DND-41 (cell line): Measurements from ENCODE around the gene SORBS1.

Source experiments
- ATAC-seq: fragments of 200-7000 bp; cut with Tn5 transposase; 3 replicates; pipeline ENCODE4 v1.9.1; 2021; ENCODE audit warnings: low read depth; ENCODE audit not compliant: insufficient read depth
- DNase-seq: peaks from one replicate; pipeline ENCODE4 v3.0.0-alpha.2; 2020
- H2AFZ ChIP-seq: 2 replicates; pipeline ENCODE4 v1.6.0; 2012; ENCODE audit warnings: low read depth, low read length
- H3K27ac ChIP-seq: 2 replicates; pipeline ENCODE4 v1.5.1; 2012; ENCODE audit warnings: low read length, inconsistent platforms
- H3K27me3 ChIP-seq: fragments of 200-600 bp; sonication (generic); 2 replicates; pipeline ENCODE4 v1.6.0; 2012; ENCODE audit warnings: low read length, mild to moderate bottlenecking, inconsistent platforms; ENCODE audit not compliant: insufficient read depth, poor library complexity
- H3K36me3 ChIP-seq: 2 replicates; pipeline ENCODE4 v1.5.1; 2012; ENCODE audit warnings: low read length, inconsistent platforms; ENCODE audit not compliant: insufficient read depth
- H3K4me1 ChIP-seq: 2 replicates; pipeline ENCODE4 v1.5.1; 2012; ENCODE audit warnings: mild to moderate bottlenecking, low read length; ENCODE audit not compliant: insufficient read depth
- H3K4me2 ChIP-seq: 2 replicates; pipeline ENCODE4 v1.6.0; 2012; ENCODE audit warnings: mild to moderate bottlenecking, moderate library complexity, low read length, inconsistent platforms; ENCODE audit not compliant: insufficient read depth
- H3K4me3 ChIP-seq, 2 experiments: fragments of 200-600 bp in 1 of 2; shearing (Covaris generic) in 1 of 2; 2 replicates each; pipeline ENCODE4 v1.5.1; 2012 to 2016; ENCODE audit warnings: inconsistent platforms in 2 of 2, low read length in 2 of 2, mild to moderate bottlenecking in 2 of 2, low read depth in 1 of 2, moderate library complexity in 1 of 2
- H3K79me2 ChIP-seq: 2 replicates; pipeline ENCODE4 v1.6.0; 2012; ENCODE audit warnings: low read length, inconsistent platforms; ENCODE audit not compliant: insufficient read depth
- H3K9ac ChIP-seq: 2 replicates; pipeline ENCODE4 v1.6.0; 2012; ENCODE audit warnings: low read depth, mild to moderate bottlenecking, inconsistent platforms, low read length, moderate library complexity
- H3K9me3 ChIP-seq: 2 replicates; pipeline ENCODE4 v1.5.1; 2012; ENCODE audit warnings: low read length, moderate library complexity, mild to moderate bottlenecking, inconsistent platforms; ENCODE audit not compliant: insufficient read depth, severe bottlenecking
- H4K20me1 ChIP-seq: 2 replicates; pipeline ENCODE4 v1.6.0; 2012; ENCODE audit warnings: low read length; ENCODE audit not compliant: insufficient read depth
- CTCF ChIP-seq: IDR thresholded peaks from 2 replicates; pipeline ENCODE4 v1.5.1; 2012; ENCODE audit warnings: borderline replicate concordance, low read length, moderate library complexity, mild to moderate bottlenecking; ENCODE audit not compliant: poor library complexity, severe bottlenecking; ENCODE audit errors: extremely low read depth
- EZH2 ChIP-seq: IDR thresholded peaks from 3 replicates; pipeline ENCODE4 v1.6.1; 2012; ENCODE audit warnings: borderline replicate concordance, low read depth, mild to moderate bottlenecking, moderate library complexity, low read length, inconsistent platforms; ENCODE audit not compliant: severe bottlenecking

Gene SORBS1

DNA sequence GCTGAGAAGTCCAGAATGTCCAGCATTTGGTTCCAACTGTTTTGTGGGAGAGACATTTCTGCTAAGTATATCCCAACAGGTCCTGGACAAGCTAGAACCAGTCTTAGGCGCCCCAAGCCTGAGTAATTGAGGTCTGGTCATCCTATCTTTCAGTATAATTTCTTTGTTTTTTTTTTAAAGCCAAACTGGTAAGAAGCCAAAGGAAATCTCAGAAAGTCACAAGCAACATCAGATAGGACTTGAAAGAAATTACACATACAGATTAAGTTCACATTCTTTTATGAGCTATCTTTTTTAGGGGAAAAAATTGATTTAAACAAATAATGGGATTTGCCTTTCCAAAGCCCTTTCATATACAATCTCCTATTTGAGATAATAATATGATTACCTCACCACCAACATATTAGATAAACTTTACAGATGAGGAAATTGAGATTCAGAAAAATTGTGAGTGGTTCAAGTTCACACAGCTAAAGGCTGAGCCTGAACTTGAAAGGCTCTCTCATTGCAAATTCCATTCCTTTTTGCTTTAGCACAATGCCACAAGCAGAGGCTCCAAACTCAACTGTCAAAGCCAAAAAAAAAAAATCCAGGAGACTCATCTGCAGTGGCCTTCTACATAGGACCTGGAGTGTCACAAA is 285.3 kb downstream of the SORBS1 start:
- H2AFZ ChIP-seq = no peak overlapping the region
- H3K4me2 ChIP-seq = no peak overlapping the region
- H3K4me1 ChIP-seq = no peaks in the 10 kb centered on the region
- no peak overlapping the region for H3K9ac ChIP-seq
- no peaks in the 10 kb centered on the region for H3K9me3 ChIP-seq
- no peaks in the 10 kb centered on the region for H3K79me2 ChIP-seq
- no peak for TF ChIP-seq EZH2
- TF ChIP-seq CTCF = no peak
- DNase-seq (no peak), ATAC-seq (no peak)
- peaks cover 6% of the 10 kb centered on the region for H3K27me3 ChIP-seq
- no peaks in the 10 kb centered on the region for H4K20me1 ChIP-seq
- H3K27ac ChIP-seq = no peak overlapping the region
- no peaks in the 10 kb centered on the region for H3K36me3 ChIP-seq
- H3K4me3 ChIP-seq = no peak overlapping the region

- Histone ChIP-seq H3K27me3 (peaks cover 6% of the 10 kb centered on the region), H3K4me3 (no peak overlapping the region), H4K20me1 (no peaks in the 10 kb centered on the region), H3K36me3 (no peaks in the 10 kb centered on the region), H3K9me3 (no peaks in the 10 kb centered on the region), H3K27ac (no peak overlapping the region), H3K9ac (no peak overlapping the region), H3K79me2 (no peaks in the 10 kb centered on the region), H3K4me1 (no peaks in the 10 kb centered on the region), H3K4me2 (no peak overlapping the region), H2AFZ (no peak overlapping the region)
- TF ChIP-seq EZH2 (no peak), CTCF (no peak)
- DNase-seq = no peak
- ATAC-seq = no peak
These were observed 287.5 kb downstream of the SORBS1 start for GRCh38 chr10:95273393-95274312.

DNA sequence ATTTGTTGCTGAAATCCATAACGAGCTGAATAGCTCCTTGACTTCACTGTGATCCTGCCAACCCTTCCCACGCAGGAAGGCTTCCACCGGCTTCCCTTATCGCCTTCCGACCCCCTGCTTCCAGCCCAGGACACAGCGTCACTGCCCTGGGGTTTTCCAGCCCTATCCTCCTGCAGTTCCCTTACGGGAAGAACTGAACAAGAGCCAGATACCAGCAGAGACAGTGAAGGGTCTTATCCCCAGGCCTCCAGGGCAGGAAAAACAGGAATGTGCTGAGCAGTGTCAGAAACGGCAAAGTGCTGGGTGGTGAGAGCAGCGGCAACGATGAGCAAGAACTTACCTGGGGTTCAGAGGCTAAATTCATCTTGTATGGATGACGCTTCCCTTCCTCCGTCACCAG is 292.7 kb downstream of the SORBS1 start:
- no peaks in the 10 kb centered on the region for H4K20me1 ChIP-seq
- no peak for TF ChIP-seq CTCF
- no peaks in the 10 kb centered on the region for H3K79me2 ChIP-seq
- no peaks in the 10 kb centered on the region for H3K9me3 ChIP-seq
- no peaks in the 10 kb centered on the region for H3K4me1 ChIP-seq
- H3K27me3 ChIP-seq = peaks cover 15% of the 10 kb centered on the region
- no peaks in the 10 kb centered on the region for H3K36me3 ChIP-seq
- DNase-seq (no peak), ATAC-seq (no peak)
- no peak overlapping the region for H3K9ac ChIP-seq
- no peak overlapping the region for H3K4me2 ChIP-seq
- no peak overlapping the region for H3K27ac ChIP-seq
- H2AFZ ChIP-seq = no peak overlapping the region
- H3K4me3 ChIP-seq = no peak overlapping the region
